Panc1 (cell line): ENCODE results near the gene KBTBD4. TPM values are rescaled to one million over a fixed set of nuclear protein-coding genes. Genes with fewer than 3 reads are reported as not detected.
"Not testable (repeated sequence)": the region's sequence is repeated elsewhere in the genome, so short reads cannot be mapped to it uniquely, and the experiment has no call there.

Experiments used
- ATAC-seq: fragments of 200-7000 bp; cut with Tn5 transposase; 2 replicates; pipeline ENCODE4 v1.9.1; 2020; ENCODE audit warnings: mild to moderate bottlenecking, moderate library complexity
- BruUV-seq: library from RNA; stranded (reverse); fragments of 400-500 nt; replicated peaks from 2 replicates; lab custom pipeline; 2021; lab: Mats Ljungman, UMichigan
- CTCF ChIA-PET: fragments of 300-600 bp; sonication (Branson Sonifier 250); formaldehyde crosslinking; loops from one replicate; lab custom pipeline; 2022; ENCODE audit warnings: antibody characterized with exemption; lab: Charles Lee
- POLR2A ChIA-PET: fragments of 300-600 bp; sonication (Branson Sonifier 250); formaldehyde crosslinking; loops from one replicate; lab custom pipeline; 2022; ENCODE audit warnings: antibody characterized with exemption; lab: Charles Lee
- DNase-seq: peaks from one replicate; pipeline ENCODE4 v3.0.0-alpha.2; 2010; ENCODE audit warnings: low read depth, low spot score
- H3K27ac ChIP-seq: 2 replicates; pipeline ENCODE4 v1.5.1; 2011; ENCODE audit warnings: mild to moderate bottlenecking, low read length, inconsistent platforms
- H3K27me3 ChIP-seq: fragments of 200-500 bp; sonication (Bioruptor generic); 2 replicates; pipeline ENCODE4 v1.6.0; 2014; ENCODE audit warnings: low read length, inconsistent platforms; ENCODE audit not compliant: control insufficient read depth, insufficient read depth
- H3K36me3 ChIP-seq: fragments of 200-500 bp; sonication (Bioruptor generic); 2 replicates; pipeline ENCODE4 v1.5.1; 2014; ENCODE audit warnings: inconsistent platforms, mild to moderate bottlenecking, low read length, moderate library complexity; ENCODE audit not compliant: control insufficient read depth, insufficient read depth
- H3K4me1 ChIP-seq: 2 replicates; pipeline ENCODE4 v1.5.1; 2011; ENCODE audit warnings: inconsistent platforms, mild to moderate bottlenecking, low read length, moderate library complexity; ENCODE audit not compliant: control insufficient read depth, insufficient read depth
- H3K4me3 ChIP-seq, 2 experiments: 2 replicates each; pipeline ENCODE4 v1.5.1; 2011 to 2012; ENCODE audit warnings: low read depth in 2 of 2, low read length in 2 of 2, mild to moderate bottlenecking in 2 of 2, inconsistent platforms in 1 of 2, moderate library complexity in 1 of 2
- H3K9me3 ChIP-seq: fragments of 200-500 bp; sonication (Bioruptor generic); 2 replicates; pipeline ENCODE4 v1.5.1; 2014; ENCODE audit warnings: low read depth, mild to moderate bottlenecking, inconsistent platforms, low read length, moderate library complexity; ENCODE audit not compliant: control insufficient read depth, insufficient read depth
- POLR2AphosphoS5 ChIP-seq: IDR thresholded peaks from 2 replicates; pipeline ENCODE4 v1.6.1; 2012; ENCODE audit warnings: mild to moderate bottlenecking, low read depth, low read length, moderate library complexity
- SIN3A ChIP-seq: IDR thresholded peaks from 2 replicates; pipeline ENCODE4 v1.6.1; 2012; ENCODE audit warnings: low read depth, mild to moderate bottlenecking, low read length, moderate library complexity, borderline replicate concordance; ENCODE audit not compliant: insufficient read depth
- TCF7L2 ChIP-seq: IDR thresholded peaks from 2 replicates; pipeline ENCODE4 v1.6.1; 2011; ENCODE audit warnings: mild to moderate bottlenecking, low read depth, low read length, inconsistent platforms
- in situ Hi-C: cut with HindIII; loops from 2 replicates; pipeline ENCODE4 v1.10.0; 2016; ENCODE audit warnings: low sequenced_read_pairs, low pct_unique_long_range_greater_than_20kb
- intact Hi-C: fragments of 100-400 bp; cut with micrococcal nuclease; formaldehyde crosslinking; loops from one replicate; pipeline ENCODE4 v1.10.0; 2022; ENCODE audit not compliant: unreplicated experiment
- total RNA-seq: library from RNA; stranded (reverse); gene quantifications from one replicate; pipeline ENCODE4 v1.2.1, GENCODE V29; 2021; ENCODE audit not compliant: unreplicated experiment
- TF ChIP-seq, protein P1 (sequence below): fragments of 450-650 bp; IDR thresholded peaks from 2 replicates; pipeline ENCODE4 v1.5.1; 2017; ENCODE audit warnings: mild to moderate bottlenecking
- TF ChIP-seq, protein P2 (sequence below), 2 experiments: IDR thresholded peaks; 2 replicates each; pipeline ENCODE4 v1.6.1; 2011 to 2012; ENCODE audit warnings: low read depth in 2 of 2, control low read depth in 1 of 2, low read length in 1 of 2, mild to moderate bottlenecking in 1 of 2, moderate library complexity in 1 of 2; ENCODE audit not compliant: insufficient read depth in 1 of 2

The KBTBD4 gene
- total RNA-seq, 1 experiment from 2014 or later, result 23.2 TPM

GRCh38 chr11:47564933-47565339 is 13.8 kb downstream of the KBTBD4 start:
- BruUV-seq, result TSS peak; percentile 75
- TF ChIP-seq POLR2AphosphoS5 (no peak), TCF7L2 (no peak), SIN3A (no peak)
- TF ChIP-seq, protein P1, sequence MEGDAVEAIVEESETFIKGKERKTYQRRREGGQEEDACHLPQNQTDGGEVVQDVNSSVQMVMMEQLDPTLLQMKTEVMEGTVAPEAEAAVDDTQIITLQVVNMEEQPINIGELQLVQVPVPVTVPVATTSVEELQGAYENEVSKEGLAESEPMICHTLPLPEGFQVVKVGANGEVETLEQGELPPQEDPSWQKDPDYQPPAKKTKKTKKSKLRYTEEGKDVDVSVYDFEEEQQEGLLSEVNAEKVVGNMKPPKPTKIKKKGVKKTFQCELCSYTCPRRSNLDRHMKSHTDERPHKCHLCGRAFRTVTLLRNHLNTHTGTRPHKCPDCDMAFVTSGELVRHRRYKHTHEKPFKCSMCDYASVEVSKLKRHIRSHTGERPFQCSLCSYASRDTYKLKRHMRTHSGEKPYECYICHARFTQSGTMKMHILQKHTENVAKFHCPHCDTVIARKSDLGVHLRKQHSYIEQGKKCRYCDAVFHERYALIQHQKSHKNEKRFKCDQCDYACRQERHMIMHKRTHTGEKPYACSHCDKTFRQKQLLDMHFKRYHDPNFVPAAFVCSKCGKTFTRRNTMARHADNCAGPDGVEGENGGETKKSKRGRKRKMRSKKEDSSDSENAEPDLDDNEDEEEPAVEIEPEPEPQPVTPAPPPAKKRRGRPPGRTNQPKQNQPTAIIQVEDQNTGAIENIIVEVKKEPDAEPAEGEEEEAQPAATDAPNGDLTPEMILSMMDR, result no peak
- TF ChIP-seq, protein P2, sequence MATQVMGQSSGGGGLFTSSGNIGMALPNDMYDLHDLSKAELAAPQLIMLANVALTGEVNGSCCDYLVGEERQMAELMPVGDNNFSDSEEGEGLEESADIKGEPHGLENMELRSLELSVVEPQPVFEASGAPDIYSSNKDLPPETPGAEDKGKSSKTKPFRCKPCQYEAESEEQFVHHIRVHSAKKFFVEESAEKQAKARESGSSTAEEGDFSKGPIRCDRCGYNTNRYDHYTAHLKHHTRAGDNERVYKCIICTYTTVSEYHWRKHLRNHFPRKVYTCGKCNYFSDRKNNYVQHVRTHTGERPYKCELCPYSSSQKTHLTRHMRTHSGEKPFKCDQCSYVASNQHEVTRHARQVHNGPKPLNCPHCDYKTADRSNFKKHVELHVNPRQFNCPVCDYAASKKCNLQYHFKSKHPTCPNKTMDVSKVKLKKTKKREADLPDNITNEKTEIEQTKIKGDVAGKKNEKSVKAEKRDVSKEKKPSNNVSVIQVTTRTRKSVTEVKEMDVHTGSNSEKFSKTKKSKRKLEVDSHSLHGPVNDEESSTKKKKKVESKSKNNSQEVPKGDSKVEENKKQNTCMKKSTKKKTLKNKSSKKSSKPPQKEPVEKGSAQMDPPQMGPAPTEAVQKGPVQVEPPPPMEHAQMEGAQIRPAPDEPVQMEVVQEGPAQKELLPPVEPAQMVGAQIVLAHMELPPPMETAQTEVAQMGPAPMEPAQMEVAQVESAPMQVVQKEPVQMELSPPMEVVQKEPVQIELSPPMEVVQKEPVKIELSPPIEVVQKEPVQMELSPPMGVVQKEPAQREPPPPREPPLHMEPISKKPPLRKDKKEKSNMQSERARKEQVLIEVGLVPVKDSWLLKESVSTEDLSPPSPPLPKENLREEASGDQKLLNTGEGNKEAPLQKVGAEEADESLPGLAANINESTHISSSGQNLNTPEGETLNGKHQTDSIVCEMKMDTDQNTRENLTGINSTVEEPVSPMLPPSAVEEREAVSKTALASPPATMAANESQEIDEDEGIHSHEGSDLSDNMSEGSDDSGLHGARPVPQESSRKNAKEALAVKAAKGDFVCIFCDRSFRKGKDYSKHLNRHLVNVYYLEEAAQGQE (IDR thresholded peaks at IDR 0.05; ENCODE audit: insufficient read depth in 1 of 2, low read depth in 2 of 2, low read length in 1 of 2), result no peak
- H3K4me1 ChIP-seq, result peaks cover 4% of the 10 kb centered on the region; the same call in 1 of the 2 replicates
- H3K9me3 ChIP-seq, result no peaks in the 10 kb centered on the region
- H3K27me3 ChIP-seq, result no peaks in the 10 kb centered on the region
- ATAC-seq, result 0 out of 2 replicates have a peak, but pooled peaks have one; percentile 23
- in situ Hi-C loops (no loop called here), intact Hi-C loops (no loop called here)
- ChIA-PET CTCF (no interaction called here), POLR2A (interaction anchor here (0.5 to 0.9 kb wide), 2 partner anchors 13 to 911 kb away, joined by 3 to 5 read pairs; no protein-coding TSS in a partner anchor)
- H3K4me3 ChIP-seq, result peak overlapping the region; percentile 77 to 94
- peak overlapping the region; percentile 89 for H3K27ac ChIP-seq
- DNase-seq, result no peak
- H3K36me3 ChIP-seq, result no peaks in the 10 kb centered on the region

DNA sequence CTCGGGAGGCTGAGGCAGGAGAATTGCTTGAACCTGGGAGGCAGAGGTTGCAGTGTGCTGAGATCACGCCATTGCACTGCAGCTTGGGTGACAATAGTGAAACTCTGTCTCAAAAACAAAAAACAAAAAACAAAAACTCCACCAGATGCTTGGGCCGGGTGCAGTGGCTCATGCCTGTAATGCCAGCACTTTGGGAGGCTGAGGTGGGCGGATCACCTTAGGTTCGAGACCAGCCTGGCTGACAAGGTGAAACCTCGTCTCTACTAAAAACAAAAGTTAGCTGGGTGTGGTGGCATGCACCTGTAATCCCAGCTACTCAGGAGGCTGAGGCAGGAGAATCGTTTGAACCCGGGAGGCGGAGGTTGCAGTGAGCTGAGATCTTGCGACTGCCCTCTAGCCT is 14.4 kb downstream of the KBTBD4 start:
- H3K9me3 ChIP-seq, in situ Hi-C loops, H3K27ac ChIP-seq, BruUV-seq, ATAC-seq, H3K27me3 ChIP-seq, DNase-seq, H3K4me3 ChIP-seq, H3K36me3 ChIP-seq, intact Hi-C loops, H3K4me1 ChIP-seq: not testable (repeated sequence)
- POLR2A ChIA-PET, result interaction anchor here (0.9 kb wide), 1 partner anchor 13 kb away, joined by 3 read pairs; no protein-coding TSS in a partner anchor
- CTCF ChIA-PET, result interaction anchor here (0.6 kb wide), 1 partner anchor 54 kb away, joined by 3 read pairs; no protein-coding TSS in a partner anchor

GRCh38 chr11:47562393-47562792 is 16.4 kb downstream of the KBTBD4 start:
- H3K4me3 ChIP-seq, POLR2A ChIA-PET, CTCF ChIA-PET, BruUV-seq, in situ Hi-C loops, H3K4me1 ChIP-seq, ATAC-seq, intact Hi-C loops, H3K27me3 ChIP-seq, H3K36me3 ChIP-seq, H3K9me3 ChIP-seq, DNase-seq, H3K27ac ChIP-seq: not testable (repeated sequence)
